ENCODE results near the gene ACAN.

DNA sequence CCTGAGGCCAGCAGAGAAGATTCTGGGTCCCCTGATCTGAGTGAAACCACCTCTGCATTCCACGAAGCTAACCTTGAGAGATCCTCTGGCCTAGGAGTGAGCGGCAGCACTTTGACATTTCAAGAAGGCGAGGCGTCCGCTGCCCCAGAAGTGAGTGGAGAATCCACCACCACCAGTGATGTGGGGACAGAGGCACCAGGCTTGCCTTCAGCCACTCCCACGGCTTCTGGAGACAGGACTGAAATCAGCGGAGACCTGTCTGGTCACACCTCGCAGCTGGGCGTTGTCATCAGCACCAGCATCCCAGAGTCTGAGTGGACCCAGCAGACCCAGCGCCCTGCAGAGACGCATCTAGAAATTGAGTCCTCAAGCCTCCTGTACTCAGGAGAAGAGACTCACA, 55.7 kb downstream of the ACAN start:
- no peak for TF ChIP-seq GABPA (IDR thresholded peaks at IDR 0.05; ENCODE audit: low read depth)
- TF ChIP-seq POLR2AphosphoS5 (IDR thresholded peaks at IDR 0.05; ENCODE audit: low read depth), result no peak
- TF ChIP-seq, protein P1, sequence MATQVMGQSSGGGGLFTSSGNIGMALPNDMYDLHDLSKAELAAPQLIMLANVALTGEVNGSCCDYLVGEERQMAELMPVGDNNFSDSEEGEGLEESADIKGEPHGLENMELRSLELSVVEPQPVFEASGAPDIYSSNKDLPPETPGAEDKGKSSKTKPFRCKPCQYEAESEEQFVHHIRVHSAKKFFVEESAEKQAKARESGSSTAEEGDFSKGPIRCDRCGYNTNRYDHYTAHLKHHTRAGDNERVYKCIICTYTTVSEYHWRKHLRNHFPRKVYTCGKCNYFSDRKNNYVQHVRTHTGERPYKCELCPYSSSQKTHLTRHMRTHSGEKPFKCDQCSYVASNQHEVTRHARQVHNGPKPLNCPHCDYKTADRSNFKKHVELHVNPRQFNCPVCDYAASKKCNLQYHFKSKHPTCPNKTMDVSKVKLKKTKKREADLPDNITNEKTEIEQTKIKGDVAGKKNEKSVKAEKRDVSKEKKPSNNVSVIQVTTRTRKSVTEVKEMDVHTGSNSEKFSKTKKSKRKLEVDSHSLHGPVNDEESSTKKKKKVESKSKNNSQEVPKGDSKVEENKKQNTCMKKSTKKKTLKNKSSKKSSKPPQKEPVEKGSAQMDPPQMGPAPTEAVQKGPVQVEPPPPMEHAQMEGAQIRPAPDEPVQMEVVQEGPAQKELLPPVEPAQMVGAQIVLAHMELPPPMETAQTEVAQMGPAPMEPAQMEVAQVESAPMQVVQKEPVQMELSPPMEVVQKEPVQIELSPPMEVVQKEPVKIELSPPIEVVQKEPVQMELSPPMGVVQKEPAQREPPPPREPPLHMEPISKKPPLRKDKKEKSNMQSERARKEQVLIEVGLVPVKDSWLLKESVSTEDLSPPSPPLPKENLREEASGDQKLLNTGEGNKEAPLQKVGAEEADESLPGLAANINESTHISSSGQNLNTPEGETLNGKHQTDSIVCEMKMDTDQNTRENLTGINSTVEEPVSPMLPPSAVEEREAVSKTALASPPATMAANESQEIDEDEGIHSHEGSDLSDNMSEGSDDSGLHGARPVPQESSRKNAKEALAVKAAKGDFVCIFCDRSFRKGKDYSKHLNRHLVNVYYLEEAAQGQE (IDR thresholded peaks at IDR 0.05; ENCODE audit: insufficient replicate concordance, low read depth), result no peak
- TF ChIP-seq, protein P2, sequence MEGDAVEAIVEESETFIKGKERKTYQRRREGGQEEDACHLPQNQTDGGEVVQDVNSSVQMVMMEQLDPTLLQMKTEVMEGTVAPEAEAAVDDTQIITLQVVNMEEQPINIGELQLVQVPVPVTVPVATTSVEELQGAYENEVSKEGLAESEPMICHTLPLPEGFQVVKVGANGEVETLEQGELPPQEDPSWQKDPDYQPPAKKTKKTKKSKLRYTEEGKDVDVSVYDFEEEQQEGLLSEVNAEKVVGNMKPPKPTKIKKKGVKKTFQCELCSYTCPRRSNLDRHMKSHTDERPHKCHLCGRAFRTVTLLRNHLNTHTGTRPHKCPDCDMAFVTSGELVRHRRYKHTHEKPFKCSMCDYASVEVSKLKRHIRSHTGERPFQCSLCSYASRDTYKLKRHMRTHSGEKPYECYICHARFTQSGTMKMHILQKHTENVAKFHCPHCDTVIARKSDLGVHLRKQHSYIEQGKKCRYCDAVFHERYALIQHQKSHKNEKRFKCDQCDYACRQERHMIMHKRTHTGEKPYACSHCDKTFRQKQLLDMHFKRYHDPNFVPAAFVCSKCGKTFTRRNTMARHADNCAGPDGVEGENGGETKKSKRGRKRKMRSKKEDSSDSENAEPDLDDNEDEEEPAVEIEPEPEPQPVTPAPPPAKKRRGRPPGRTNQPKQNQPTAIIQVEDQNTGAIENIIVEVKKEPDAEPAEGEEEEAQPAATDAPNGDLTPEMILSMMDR (IDR thresholded peaks at IDR 0.05; ENCODE audit: insufficient read depth, low read length), result no peak
- no peak for TF ChIP-seq SPI1 (IDR thresholded peaks at IDR 0.05; ENCODE audit: borderline replicate concordance, low read depth)
